ENCODE measurements around the gene VAV2. TPM values are rescaled to one million over a fixed set of nuclear protein-coding genes. Genes with fewer than 3 reads are reported as not detected.

VAV2 gene
- total RNA-seq, 2 experiments from 2014 or later: 11.0 to 27.8 TPM

- intact Hi-C loops (cut with micrococcal nuclease; ENCODE audit: unreplicated experiment): no loop called here
- no TSS peak for BruUV-seq (replicated peaks)
- no peak for TF ChIP-seq CTCF (conservative IDR thresholded peaks at IDR 0.05; ENCODE audit: low read length)
- no peak for TF ChIP-seq EZH2phosphoT487 (IDR thresholded peaks at IDR 0.05; ENCODE audit: borderline replicate concordance, low read depth, low read length)
- no peak overlapping the region for H3K27ac ChIP-seq (ENCODE audit: low read depth, low read length, poor library complexity, severe bottlenecking)
- POLR2A ChIA-PET: interaction anchor here (0.6 kb wide), 1 partner anchor 16 kb away, joined by 4 read pairs; no protein-coding TSS in a partner anchor
- H3K4me2 ChIP-seq (ENCODE audit: low read length): no peak overlapping the region
- no peak for DNase-seq (ENCODE audit: low spot score)
- no peaks in the 10 kb centered on the region for H3K9me2 ChIP-seq (ENCODE audit: insufficient read depth, low read length)
- no peaks in the 10 kb centered on the region for H3K79me2 ChIP-seq (ENCODE audit: insufficient read depth, low read depth, low read length)
- no peaks in the 10 kb centered on the region for H4K20me1 ChIP-seq (ENCODE audit: insufficient read depth, low read length)
- no peaks in the 10 kb centered on the region for H3K9me3 ChIP-seq (ENCODE audit: low read length)
- no peak overlapping the region for H3K4me3 ChIP-seq (ENCODE audit: low read depth, low read length, poor library complexity, severe bottlenecking)
- no peaks in the 10 kb centered on the region for H3K36me3 ChIP-seq (ENCODE audit: insufficient read depth, low read length)
- no peaks in the 10 kb centered on the region for H3K4me1 ChIP-seq (ENCODE audit: insufficient read depth, low read length, poor library complexity, severe bottlenecking)
- CTCF ChIA-PET (ENCODE audit: unreplicated experiment): no interaction called here
- H2AFZ ChIP-seq (ENCODE audit: low read length): no peak overlapping the region
Observed at GRCh38 chr9:134039386-134040175, 47.5 kb upstream of the VAV2 start.

- Histone ChIP-seq H2AFZ (ENCODE audit: low read length) (no peak overlapping the region), H3K36me3 (ENCODE audit: insufficient read depth, low read length) (peaks cover 5% of the 10 kb centered on the region; the same call in 1 of the 2 replicates), H3K4me3 (ENCODE audit: low read depth, low read length, poor library complexity, severe bottlenecking) (no peak overlapping the region), H3K4me1 (ENCODE audit: insufficient read depth, low read length, poor library complexity, severe bottlenecking) (no peaks in the 10 kb centered on the region), H3K9me3 (ENCODE audit: low read length) (no peaks in the 10 kb centered on the region), H4K20me1 (ENCODE audit: insufficient read depth, low read length) (no peaks in the 10 kb centered on the region), H3K27ac (ENCODE audit: low read depth, low read length, poor library complexity, severe bottlenecking) (no peak overlapping the region), H3K4me2 (ENCODE audit: low read length) (no peak overlapping the region), H3K9me2 (ENCODE audit: insufficient read depth, low read length) (no peaks in the 10 kb centered on the region), H3K79me2 (ENCODE audit: insufficient read depth, low read depth, low read length) (no peaks in the 10 kb centered on the region)
- BruUV-seq (replicated peaks): no TSS peak
- DNase-seq (ENCODE audit: low spot score): no peak
- intact Hi-C loops (cut with micrococcal nuclease; ENCODE audit: unreplicated experiment): no loop called here
- ChIA-PET CTCF (ENCODE audit: unreplicated experiment) (no interaction called here), POLR2A (no interaction called here)
- TF ChIP-seq CTCF (conservative IDR thresholded peaks at IDR 0.05; ENCODE audit: low read length): no peak
- TF ChIP-seq EZH2phosphoT487 (IDR thresholded peaks at IDR 0.05; ENCODE audit: borderline replicate concordance, low read depth, low read length): no peak
Observed at GRCh38 chr9:134037641-134038040, 45.5 kb upstream of the VAV2 start.

- ChIA-PET POLR2A (no interaction called here), CTCF (ENCODE audit: unreplicated experiment) (no interaction called here)
- no TSS peak for BruUV-seq (replicated peaks)
- Histone ChIP-seq H3K4me1 (ENCODE audit: insufficient read depth, low read length, poor library complexity, severe bottlenecking) (no peaks in the 10 kb centered on the region), H2AFZ (ENCODE audit: low read length) (no peak overlapping the region), H3K9me3 (ENCODE audit: low read length) (no peaks in the 10 kb centered on the region), H3K4me3 (ENCODE audit: low read depth, low read length, poor library complexity, severe bottlenecking) (no peak overlapping the region), H3K9me2 (ENCODE audit: insufficient read depth, low read length) (no peaks in the 10 kb centered on the region), H3K27ac (ENCODE audit: low read depth, low read length, poor library complexity, severe bottlenecking) (no peak overlapping the region), H3K36me3 (ENCODE audit: insufficient read depth, low read length) (peaks cover 10% of the 10 kb centered on the region; the same call in 1 of the 2 replicates), H3K79me2 (ENCODE audit: insufficient read depth, low read depth, low read length) (no peaks in the 10 kb centered on the region), H4K20me1 (ENCODE audit: insufficient read depth, low read length) (no peaks in the 10 kb centered on the region), H3K4me2 (ENCODE audit: low read length) (no peak overlapping the region)
- intact Hi-C loops (cut with micrococcal nuclease; ENCODE audit: unreplicated experiment): no loop called here
- DNase-seq (ENCODE audit: low spot score): no peak
- TF ChIP-seq CTCF (conservative IDR thresholded peaks at IDR 0.05; ENCODE audit: low read length) (no peak), EZH2phosphoT487 (IDR thresholded peaks at IDR 0.05; ENCODE audit: borderline replicate concordance, low read depth, low read length) (no peak)
Observed at GRCh38 chr9:134036130-134036529, 44.0 kb upstream of the VAV2 start.
